Brain pericyte (primary cell): ENCODE results near the gene MCTP1.
A peak's percentile ranks its signal among the peaks of the same experiment; 100 is the strongest.
"Not testable (repeated sequence)": the region's sequence is repeated elsewhere in the genome, so short reads cannot be mapped to it uniquely, and the experiment has no call there.

Source experiments
- DNase-seq: peaks from one replicate; pipeline ENCODE4 v3.0.0-alpha.2; 2012; ENCODE audit warnings: low read depth, low spot score

MCTP1 gene

GRCh38 chr5:95252801-95253200, 32.1 kb downstream of the MCTP1 start:
- no peak for DNase-seq

- no peak for DNase-seq
Observed at GRCh38 chr5:95251185-95251584, 33.7 kb downstream of the MCTP1 start.

DNA sequence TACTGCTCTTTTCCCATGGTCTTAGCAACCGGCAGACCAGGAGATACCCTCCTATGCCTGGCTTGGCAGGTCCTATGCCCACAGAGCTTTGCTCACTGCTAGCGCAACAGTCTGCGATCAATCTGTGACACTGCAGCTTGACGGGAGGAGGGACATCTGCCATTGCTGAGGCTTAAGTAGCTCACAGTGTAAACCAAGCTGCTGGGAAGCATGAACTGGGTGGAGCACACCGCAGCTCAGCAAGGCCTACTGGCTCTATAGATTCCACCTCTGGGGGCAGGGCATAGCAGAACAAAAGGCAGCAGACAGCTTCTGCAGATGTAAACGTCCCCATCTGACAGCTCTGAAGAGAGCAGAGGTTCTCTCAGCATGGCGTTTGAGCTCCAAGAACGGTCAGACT, 40.4 kb downstream of the MCTP1 start:
- no peak for DNase-seq

- no peak for DNase-seq
Observed at GRCh38 chr5:95241635-95242034, 43.3 kb downstream of the MCTP1 start.

DNA sequence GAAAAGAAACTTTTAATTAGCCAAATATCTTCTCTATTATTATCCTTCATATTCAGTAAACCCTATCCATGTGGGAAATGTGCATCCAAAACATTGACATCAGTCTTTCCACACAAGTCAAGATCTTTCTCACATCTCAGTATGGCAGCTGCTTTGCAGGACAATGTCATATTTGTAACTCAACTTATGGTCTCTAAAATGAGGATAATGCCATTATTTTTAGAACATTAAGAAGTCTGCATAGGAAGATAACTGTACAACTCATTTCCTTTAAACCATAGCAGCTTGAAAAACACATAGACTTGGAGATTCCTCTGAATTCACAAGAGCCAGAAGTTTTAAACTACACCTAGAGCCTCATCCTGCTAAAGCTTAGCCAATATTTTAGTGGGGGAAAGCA, 43.7 kb downstream of the MCTP1 start:
- DNase-seq = no peak

- no peak for DNase-seq
Observed at GRCh38 chr5:95238560-95239325, 46.2 kb downstream of the MCTP1 start.

GRCh38 chr5:95237324-95237723, 47.6 kb downstream of the MCTP1 start:
- no peak for DNase-seq

DNA sequence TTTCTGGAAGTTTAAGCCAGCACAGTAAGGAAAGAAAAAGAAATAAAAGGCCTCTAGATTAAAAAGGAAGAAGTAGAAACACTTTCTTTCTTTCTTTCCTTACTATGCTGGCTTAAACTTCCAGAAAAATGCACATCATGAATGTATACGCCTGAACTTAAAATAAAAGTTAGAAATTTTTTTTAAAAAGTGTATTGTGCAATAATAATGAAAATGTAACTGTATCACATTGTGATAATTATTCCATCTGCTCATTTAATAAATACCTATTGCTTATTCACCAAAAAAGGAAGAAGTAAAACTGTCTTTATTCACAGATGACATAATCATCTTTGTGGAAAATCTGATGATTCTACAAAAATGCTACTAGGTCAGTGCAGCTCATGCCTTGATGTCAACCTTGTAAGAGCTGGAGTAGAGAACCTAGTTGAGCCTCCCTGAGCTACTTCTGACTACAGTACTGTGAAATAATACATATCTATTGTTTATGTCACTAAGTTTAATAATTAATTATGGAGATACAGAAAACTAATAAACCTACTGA, 49.4 kb downstream of the MCTP1 start:
- no peak for DNase-seq

DNA sequence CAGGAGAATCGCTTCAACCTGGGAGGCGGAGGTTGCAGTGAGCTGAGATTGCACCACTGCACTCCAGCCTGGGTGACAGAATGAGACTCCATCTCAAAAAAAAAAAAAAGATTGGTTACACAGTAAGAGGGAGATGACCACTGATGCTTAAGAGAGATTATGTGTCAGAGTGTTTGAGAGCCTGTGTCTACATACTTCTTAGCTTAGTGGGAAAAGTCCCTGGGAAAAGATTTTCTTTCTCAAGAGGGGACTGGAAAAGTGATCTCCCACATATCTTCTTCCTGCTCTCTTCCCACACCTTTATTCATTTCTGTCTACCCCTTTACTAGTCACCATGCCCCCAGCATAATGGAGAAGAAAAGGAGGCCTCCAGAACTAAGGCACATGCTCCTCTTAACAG, 55.2 kb downstream of the MCTP1 start:
- DNase-seq = no peak

DNA sequence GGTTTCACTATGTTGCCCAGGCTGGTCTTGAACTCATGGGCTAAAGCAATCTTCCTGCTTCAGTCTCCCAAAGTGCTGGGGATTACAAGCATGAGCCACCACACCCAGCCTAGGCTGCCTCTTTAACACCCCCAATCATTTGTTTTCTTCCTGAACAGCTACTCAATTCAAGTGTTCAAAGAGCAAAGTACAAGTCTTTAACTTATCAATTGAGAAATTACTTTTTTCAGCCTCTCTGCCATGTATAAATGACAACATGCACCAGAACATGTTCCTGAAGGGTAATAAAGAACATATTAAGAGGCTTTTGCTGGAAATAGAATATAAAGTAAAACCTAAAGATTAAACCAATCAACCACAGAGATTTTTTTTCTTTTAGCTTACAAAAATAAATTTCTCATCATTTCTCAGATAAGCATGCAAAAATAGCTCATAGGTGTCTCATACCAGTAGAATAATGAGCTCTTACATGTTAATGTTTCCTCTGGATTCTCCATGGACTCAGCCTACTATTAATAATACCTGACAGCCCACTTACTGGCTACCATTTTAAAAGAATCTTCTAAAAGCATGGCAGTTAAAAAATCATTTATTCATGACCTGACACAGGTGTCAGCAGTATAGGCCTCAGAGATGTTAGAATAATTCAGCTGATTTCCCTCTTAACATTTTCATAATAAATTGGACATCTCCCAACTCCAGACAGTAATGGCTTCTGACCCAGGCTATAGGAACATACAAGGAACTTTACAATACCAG, 60.0 kb downstream of the MCTP1 start:
- no peak for DNase-seq

GRCh38 chr5:95223566-95224258, 61.2 kb downstream of the MCTP1 start:
- peak; percentile 43 for DNase-seq

GRCh38 chr5:95222836-95223235, 62.1 kb downstream of the MCTP1 start:
- no peak for DNase-seq

DNA sequence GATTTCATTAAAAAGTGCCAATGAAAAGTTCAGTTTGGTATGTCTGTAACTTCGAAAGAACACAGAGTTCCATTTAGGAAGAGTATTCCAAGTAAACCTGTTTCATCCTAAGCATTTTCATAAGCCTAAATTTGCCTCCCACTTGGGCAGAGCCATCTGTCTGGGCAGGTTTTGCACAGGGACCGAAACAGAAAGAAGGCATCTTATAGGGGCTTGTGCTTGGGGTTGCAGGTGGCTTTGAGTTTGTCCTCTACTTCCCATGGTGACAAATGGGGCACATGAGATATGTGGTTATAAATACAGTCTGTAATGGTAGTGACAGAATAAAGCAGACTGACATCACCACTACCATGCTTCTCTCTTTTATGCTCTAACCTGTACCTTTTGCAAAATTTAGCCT, 63.7 kb downstream of the MCTP1 start:
- no peak for DNase-seq

- no peak for DNase-seq
Observed at GRCh38 chr5:95220381-95220780, 64.5 kb downstream of the MCTP1 start.

DNA sequence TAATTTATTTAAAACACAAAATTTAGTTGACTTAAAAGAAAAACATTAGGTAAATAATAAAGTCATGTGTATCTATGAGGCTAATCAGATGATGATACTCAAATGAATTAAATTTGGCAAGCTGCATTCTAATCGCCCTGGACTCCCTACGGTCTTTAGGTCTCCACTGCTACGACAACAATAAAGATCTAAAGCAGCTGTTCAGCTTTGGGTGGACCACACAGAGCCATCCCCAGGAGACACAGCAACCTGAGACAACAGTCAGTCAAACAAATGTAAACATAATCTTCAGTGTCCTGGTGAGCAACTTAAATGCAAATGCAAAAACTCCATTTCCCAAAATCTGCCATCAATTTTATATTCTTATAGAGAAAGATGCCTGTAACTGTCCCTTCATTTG, 65.5 kb downstream of the MCTP1 start:
- peak; percentile 41 for DNase-seq

- no peak for DNase-seq
Observed at GRCh38 chr5:95217881-95218280, 67.0 kb downstream of the MCTP1 start.

DNA sequence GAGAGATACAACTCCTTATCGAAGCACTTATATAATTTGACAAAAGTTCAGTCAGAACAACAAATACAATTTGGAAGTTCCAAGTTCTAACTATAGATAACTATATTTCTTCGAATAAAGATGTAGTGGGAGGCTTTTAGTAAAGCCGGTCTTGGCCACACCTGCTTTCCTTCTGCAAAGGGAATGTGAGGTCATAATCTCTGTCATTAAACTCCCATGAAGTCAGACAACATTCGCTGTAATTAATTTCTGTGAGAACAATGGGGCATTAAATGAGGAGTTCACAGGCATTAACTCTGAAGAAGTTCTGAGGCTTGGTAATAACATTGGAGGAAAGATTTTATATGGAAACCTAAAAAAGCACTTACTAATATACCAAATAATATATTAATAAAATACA, 67.5 kb downstream of the MCTP1 start:
- DNase-seq = no peak

GRCh38 chr5:95216136-95216955, 68.5 kb downstream of the MCTP1 start:
- DNase-seq = no peak

DNA sequence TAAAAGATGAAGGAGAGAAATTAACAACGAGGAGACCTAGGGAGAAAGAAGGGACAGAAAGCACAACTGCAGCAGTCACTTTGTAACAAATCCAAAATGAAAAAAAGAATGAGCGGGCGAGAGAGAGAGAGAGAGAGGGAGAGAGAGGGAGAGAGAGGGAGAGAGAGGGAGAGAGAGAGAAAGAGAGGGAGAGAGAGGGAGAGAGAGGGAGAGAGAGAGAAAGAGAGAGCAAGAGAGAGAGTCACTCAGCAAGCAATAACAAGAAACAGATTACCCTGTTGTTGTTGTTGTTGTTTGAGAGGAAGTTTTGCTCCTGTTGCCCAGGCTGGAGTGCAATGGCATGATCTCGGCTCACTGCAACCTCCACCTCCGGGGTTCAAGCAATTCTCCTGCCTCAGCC, 77.1 kb downstream of the MCTP1 start:
- not testable (repeated sequence) for DNase-seq

DNA sequence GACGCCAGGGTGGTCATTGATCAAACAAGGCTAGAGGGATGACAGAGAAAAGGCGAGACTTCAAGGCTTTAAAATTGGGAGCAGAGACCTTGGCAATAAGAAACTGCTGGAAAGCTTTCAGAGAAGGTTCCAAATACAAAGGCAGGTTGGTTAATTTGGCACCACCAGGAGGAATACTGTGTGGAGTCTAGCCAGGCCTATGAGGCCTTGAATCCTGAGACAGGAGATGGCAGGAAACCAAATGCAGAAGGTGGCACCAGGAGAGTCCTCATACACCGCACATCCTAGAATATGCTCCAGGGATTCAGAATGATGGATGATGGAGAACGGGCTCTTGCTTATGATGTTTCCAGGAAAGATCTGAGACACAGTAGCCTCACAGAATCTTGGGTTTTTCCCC, 90.0 kb downstream of the MCTP1 start:
- no peak for DNase-seq

GRCh38 chr5:95191330-95191729, 93.6 kb downstream of the MCTP1 start:
- DNase-seq = no peak
